Measurements from ENCODE around the gene RERE. TPM values are rescaled to one million over a fixed set of nuclear protein-coding genes. Genes with fewer than 3 reads are reported as not detected.

Gene RERE
- polyA plus RNA-seq, 1 of the 3 experiments (the other 2 are of a cell fraction), result 8.1 TPM

- Histone ChIP-seq H3K9ac (peak overlapping the region; percentile 87), H3K4me1 (ENCODE audit: control insufficient read depth in 1 of 2, insufficient read depth in 2 of 2, low read depth in 1 of 2, low read length in 1 of 2) (peaks cover 25 to 33% of the 10 kb centered on the region in 2 experiments; a peak in 3 of 4 replicates), H2AFZ (ENCODE audit: low read depth) (no peak overlapping the region), H3K27ac (ENCODE audit: low read depth in 2 of 2, low read length in 1 of 2) (peak overlapping the region; percentile 83 to 89), H3K9me2 (no peaks in the 10 kb centered on the region), H3K36me3 (replicated peaks in 1 of 2; ENCODE audit: control insufficient read depth in 1 of 2, insufficient read depth in 2 of 2, low read length in 1 of 2) (peaks cover 22 to 29% of the 10 kb centered on the region in 2 experiments), H3K79me2 (ENCODE audit: insufficient read depth) (peaks cover 50% of the 10 kb centered on the region), H3F3A (replicated peaks; ENCODE audit: insufficient read depth) (peaks cover 22% of the 10 kb centered on the region), H3K4me3 (ENCODE audit: low read depth in 2 of 2, low read length in 1 of 2) (peak overlapping the region; percentile 77 to 84), H3K9me3 (no peaks in the 10 kb centered on the region), H3K4me2 (peak overlapping the region; percentile 89), H4K20me1 (ENCODE audit: insufficient read depth) (peaks cover 19% of the 10 kb centered on the region; the same call in 1 of the 2 replicates), H3K27me3 (ENCODE audit: insufficient read depth) (no peaks in the 10 kb centered on the region)
- POLR2A ChIA-PET, result no interaction called here
- TF ChIP-seq TAF1 (IDR thresholded peaks at IDR 0.05; ENCODE audit: borderline replicate concordance, low read depth, low read length) (0 out of 2 replicates have a peak, but pooled peaks have one; percentile 10), TCF12 (IDR thresholded peaks at IDR 0.05) (no peak), RXRA (IDR thresholded peaks at IDR 0.05; ENCODE audit: borderline replicate concordance, low read depth) (no peak)
- 3% methylated on average over 14 of the region's 33 CpGs for WGBS (ENCODE audit: low lambda C conversion rate)
- DNase-seq, result peak; percentile 71
- CTCF ChIA-PET, result interaction anchor here (0.6 to 1.7 kb wide), 6 partner anchors 8 to 408 kb away, joined by 3 to 5 read pairs (median 4); no protein-coding TSS in a partner anchor
Observed at GRCh38 chr1:8423269-8423691, 394.2 kb downstream of the RERE start.

- Histone ChIP-seq H3K27ac (ENCODE audit: low read depth in 2 of 2, low read length in 1 of 2) (peak overlapping the region; percentile 83 to 89), H3K4me2 (peak overlapping the region; percentile 89), H3K9me2 (no peaks in the 10 kb centered on the region), H3K9ac (peak overlapping the region; percentile 87), H2AFZ (ENCODE audit: low read depth) (no peak overlapping the region), H3K4me3 (ENCODE audit: low read depth in 2 of 2, low read length in 1 of 2) (peak overlapping the region; percentile 77 to 84), H3K79me2 (ENCODE audit: insufficient read depth) (peaks cover 56% of the 10 kb centered on the region), H3K27me3 (ENCODE audit: insufficient read depth) (no peaks in the 10 kb centered on the region), H3F3A (replicated peaks; ENCODE audit: insufficient read depth) (peaks cover 22% of the 10 kb centered on the region), H4K20me1 (ENCODE audit: insufficient read depth) (peaks cover 19% of the 10 kb centered on the region; the same call in 1 of the 2 replicates), H3K36me3 (replicated peaks in 1 of 2; ENCODE audit: control insufficient read depth in 1 of 2, insufficient read depth in 2 of 2, low read length in 1 of 2) (peaks cover 25 to 35% of the 10 kb centered on the region in 2 experiments), H3K9me3 (no peaks in the 10 kb centered on the region), H3K4me1 (ENCODE audit: control insufficient read depth in 1 of 2, insufficient read depth in 2 of 2, low read depth in 1 of 2, low read length in 1 of 2) (peaks cover 25 to 31% of the 10 kb centered on the region in 2 experiments; a peak in 3 of 4 replicates)
- ChIA-PET POLR2A (no interaction called here), CTCF (interaction anchor here (0.6 to 1.7 kb wide), 5 partner anchors 9 to 426 kb away, joined by 3 to 5 read pairs (median 4); no protein-coding TSS in a partner anchor)
- peak; percentile 51 for DNase-seq
- 8% methylated on average over 14 of the region's 19 CpGs for WGBS (ENCODE audit: low lambda C conversion rate)
- no peak for TF ChIP-seq EP300 (IDR thresholded peaks at IDR 0.05; ENCODE audit: borderline replicate concordance in 1 of 2, low read depth in 1 of 2, low read length in 1 of 2)
- TF ChIP-seq, protein P1, sequence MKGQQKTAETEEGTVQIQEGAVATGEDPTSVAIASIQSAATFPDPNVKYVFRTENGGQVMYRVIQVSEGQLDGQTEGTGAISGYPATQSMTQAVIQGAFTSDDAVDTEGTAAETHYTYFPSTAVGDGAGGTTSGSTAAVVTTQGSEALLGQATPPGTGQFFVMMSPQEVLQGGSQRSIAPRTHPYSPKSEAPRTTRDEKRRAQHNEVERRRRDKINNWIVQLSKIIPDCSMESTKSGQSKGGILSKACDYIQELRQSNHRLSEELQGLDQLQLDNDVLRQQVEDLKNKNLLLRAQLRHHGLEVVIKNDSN (IDR thresholded peaks at IDR 0.05; ENCODE audit: borderline replicate concordance, low read depth), result no peak
- TF ChIP-seq, protein P2, sequence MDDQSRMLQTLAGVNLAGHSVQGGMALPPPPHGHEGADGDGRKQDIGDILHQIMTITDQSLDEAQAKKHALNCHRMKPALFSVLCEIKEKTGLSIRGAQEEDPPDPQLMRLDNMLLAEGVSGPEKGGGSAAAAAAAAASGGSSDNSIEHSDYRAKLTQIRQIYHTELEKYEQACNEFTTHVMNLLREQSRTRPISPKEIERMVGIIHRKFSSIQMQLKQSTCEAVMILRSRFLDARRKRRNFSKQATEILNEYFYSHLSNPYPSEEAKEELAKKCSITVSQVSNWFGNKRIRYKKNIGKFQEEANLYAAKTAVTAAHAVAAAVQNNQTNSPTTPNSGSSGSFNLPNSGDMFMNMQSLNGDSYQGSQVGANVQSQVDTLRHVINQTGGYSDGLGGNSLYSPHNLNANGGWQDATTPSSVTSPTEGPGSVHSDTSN (IDR thresholded peaks at IDR 0.05), result no peak
Observed at GRCh38 chr1:8422510-8423268, 394.8 kb downstream of the RERE start.

Data from SK-N-SH (cell line).